ENCODE data around the gene CDH23.

The CDH23 gene

DNA sequence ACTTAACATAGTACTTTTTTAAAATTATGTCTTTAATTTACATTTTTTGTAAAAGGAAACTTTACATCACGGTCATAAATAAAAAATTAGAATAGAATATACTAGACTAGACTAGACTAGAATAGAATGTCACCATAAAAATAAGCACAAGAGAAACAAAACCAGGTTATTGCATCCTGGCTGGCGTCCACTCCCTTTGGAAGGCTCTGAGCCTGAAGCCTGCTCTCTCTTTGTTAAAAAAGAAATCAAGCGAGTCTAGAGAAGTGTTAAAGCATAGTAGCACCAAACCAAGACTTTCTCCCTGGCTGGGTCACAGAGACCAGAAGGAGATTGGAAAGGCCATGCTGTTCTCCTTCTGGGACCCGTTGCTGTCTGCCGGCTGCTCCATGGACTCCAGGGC lies 218.2 kb downstream of the CDH23 start:
- no peak for DNase-seq (ENCODE audit: low spot score)

DNA sequence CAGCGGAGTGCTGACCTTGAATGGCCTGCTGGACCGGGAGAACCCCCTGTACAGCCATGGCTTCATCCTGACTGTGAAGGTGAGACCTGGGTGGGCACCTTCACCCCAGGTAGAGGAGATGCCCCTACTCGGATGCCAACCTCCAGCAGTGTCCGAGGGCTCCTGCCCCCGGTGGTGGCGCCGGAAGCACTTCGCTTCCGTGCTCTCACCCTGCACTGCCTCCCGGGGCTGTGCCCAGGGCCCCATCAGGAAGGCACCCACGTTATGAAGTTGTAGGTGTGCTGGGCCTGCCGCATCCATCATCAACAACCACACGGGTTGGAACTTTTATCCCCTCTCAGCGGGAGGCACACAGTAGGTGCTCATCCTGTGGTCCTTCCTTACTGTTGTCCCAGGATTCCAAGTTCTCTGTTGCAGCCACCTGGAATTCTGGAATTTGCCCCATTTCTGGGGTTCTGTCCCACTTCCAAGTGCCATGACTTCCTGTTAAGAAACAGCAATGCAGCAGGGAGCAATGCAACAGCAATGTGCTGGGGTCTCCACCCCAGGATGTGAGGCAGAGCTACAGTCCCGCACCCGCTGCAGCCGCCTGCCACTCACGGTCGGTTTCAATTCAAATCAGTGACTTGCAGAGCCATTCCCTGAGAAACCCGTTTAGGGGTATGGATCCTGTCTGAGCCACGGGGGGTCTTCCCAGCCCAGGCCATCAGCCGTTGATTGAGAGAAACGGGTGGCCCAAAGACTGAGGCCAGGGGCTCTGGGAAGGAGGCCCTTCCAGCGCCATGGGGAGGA lies 219.0 kb downstream of the CDH23 start:
- POLR2A ChIA-PET (ENCODE audit: low non-redundant PET) = no interaction called here
- DNase-seq (ENCODE audit: low spot score) = no peak
- no peak for TF ChIP-seq CTCF (conservative IDR thresholded peaks at IDR 0.05; ENCODE audit: low read depth)
- no peak overlapping the region for H3K27ac ChIP-seq
- CTCF ChIA-PET = no interaction called here

More for the DNA sequence above, 218.2 kb downstream of the CDH23 start:
- no peak overlapping the region for H3K27ac ChIP-seq
- no peak for TF ChIP-seq CTCF (conservative IDR thresholded peaks at IDR 0.05; ENCODE audit: low read depth)
- ChIA-PET POLR2A (ENCODE audit: low non-redundant PET) (no interaction called here), CTCF (no interaction called here)

DNA sequence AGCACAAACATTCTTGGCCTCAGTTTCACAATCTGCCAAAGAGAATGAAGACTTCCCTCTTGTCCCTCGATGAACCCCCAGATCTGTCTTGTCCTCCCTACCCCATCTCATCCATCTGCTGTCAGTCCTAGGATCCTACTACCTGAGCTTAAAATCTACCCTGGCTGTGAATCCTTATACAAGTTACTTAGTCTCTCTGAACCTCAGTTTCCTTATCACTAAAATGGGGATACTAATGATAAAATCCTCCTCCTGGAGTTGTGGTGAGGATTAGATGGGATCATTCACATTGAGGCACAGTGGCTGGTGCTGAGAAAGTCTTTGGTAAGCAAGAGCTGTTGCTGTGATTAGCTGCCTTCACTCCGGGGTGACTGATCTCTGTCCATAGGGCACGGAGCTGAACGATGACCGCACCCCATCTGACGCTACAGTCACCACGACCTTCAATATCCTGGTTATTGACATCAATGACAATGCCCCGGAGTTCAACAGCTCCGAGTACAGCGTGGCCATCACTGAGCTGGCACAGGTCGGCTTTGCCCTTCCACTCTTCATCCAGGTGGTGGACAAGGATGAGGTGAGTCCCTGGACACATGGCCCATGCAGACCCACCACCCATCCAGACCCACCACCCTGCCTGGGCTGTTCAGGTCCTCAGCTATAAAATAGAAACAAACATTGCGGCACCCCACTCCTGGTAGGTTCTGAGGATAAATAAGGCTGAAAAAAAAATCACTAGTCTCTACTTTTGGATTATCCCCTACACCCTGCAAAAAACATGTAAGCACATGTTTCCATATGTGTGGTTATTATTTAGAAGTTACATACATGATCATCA lies 220.3 kb downstream of the CDH23 start:
- no peak overlapping the region for H3K27ac ChIP-seq
- no peak for DNase-seq (ENCODE audit: low spot score)
- ChIA-PET POLR2A (ENCODE audit: low non-redundant PET) (no interaction called here), CTCF (no interaction called here)
- TF ChIP-seq CTCF (conservative IDR thresholded peaks at IDR 0.05; ENCODE audit: low read depth) = no peak

DNA sequence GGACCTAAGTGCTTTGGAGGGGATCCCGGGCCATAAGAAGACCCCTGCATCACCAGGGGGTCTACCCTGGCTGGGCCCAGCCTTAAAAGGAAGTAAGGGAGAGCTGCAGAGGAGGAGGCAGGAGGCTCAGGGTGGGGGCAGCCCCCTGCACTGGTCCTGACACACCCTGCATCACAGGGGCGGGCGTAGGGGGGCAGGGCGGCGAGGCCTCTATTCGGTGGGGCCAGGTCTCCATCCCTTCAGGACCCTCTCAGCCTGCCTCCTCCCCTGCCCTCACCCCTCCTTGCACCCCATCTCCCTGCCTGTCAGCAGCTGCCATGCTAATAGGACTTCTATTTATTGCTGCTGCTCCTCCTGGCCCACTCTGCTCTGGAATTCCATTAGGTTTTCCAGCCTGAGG lies 221.5 kb downstream of the CDH23 start:
- TF ChIP-seq CTCF (conservative IDR thresholded peaks at IDR 0.05; ENCODE audit: low read depth) = no peak
- CTCF ChIA-PET = interaction anchor here (0.6 kb wide), 1 partner anchor 31 kb away, joined by 3 read pairs; no protein-coding TSS in a partner anchor
- no peak overlapping the region for H3K27ac ChIP-seq
- DNase-seq (ENCODE audit: low spot score) = no peak
- POLR2A ChIA-PET (ENCODE audit: low non-redundant PET) = no interaction called here

- no peak overlapping the region for H3K27ac ChIP-seq
- no peak for TF ChIP-seq CTCF (conservative IDR thresholded peaks at IDR 0.05; ENCODE audit: low read depth)
- ChIA-PET CTCF (no interaction called here), POLR2A (ENCODE audit: low non-redundant PET) (no interaction called here)
- no peak for DNase-seq (ENCODE audit: low spot score)
Observed at GRCh38 chr10:71618598-71618997, 221.9 kb downstream of the CDH23 start.

DNA sequence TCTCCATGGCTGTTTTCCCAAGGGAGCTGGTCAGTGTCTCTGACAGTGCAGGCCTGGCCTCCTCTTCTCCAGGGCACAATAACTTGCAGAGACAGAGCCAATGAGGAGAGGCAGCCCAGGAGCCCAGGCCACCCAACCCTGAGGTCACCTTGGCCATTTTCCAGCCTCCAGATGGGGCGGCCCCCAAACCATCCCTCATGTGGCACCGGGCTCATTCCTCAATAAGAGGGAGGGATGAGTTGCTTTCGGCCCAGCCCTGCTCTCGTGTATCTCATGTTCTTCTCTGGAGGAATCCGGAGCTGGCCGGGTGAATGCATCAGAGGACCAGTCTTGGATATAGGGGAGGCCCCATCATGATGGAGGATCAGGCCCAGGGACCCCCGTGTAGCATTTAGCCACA lies 223.9 kb downstream of the CDH23 start:
- TF ChIP-seq CTCF (conservative IDR thresholded peaks at IDR 0.05; ENCODE audit: low read depth) = no peak
- no peak overlapping the region for H3K27ac ChIP-seq
- ChIA-PET CTCF (interaction anchor here (0.7 kb wide), 1 partner anchor 1087 kb away, joined by 4 read pairs; no protein-coding TSS in a partner anchor), POLR2A (ENCODE audit: low non-redundant PET) (no interaction called here)
- no peak for DNase-seq (ENCODE audit: low spot score)

Data from RWPE1 (cell line).